Measurements from ENCODE around the gene FADS2. TPM values are rescaled to one million over a fixed set of nuclear protein-coding genes. Genes with fewer than 3 reads are reported as not detected.
A peak's percentile ranks its signal among the peaks of the same experiment; 100 is the strongest.

Gene FADS2
- total and polyA plus RNA-seq, 5 donors from 2014 or later = 0.23 to 19.7 (median 7.1) TPM; not detected in 1

GRCh38 chr11:61800331-61801281, 27.5 kb upstream of the FADS2 start:
- DNase-seq (no peak), ATAC-seq (ENCODE audit: low read depth in 2 of 2) (no peak)
- peaks cover 8% of the 10 kb centered on the region for H3K36me3 ChIP-seq (ENCODE audit: control insufficient read depth, insufficient read depth, low read length)
- no peaks in the 10 kb centered on the region for H3K4me1 ChIP-seq (ENCODE audit: control insufficient read depth, insufficient read depth, low read length, poor library complexity, severe bottlenecking)
- no peaks in the 10 kb centered on the region for H3K27me3 ChIP-seq (ENCODE audit: control insufficient read depth, insufficient read depth, low read length)
- H3K4me3 ChIP-seq (ENCODE audit: low read depth, low read length) = no peak overlapping the region
- H3K36me3 Mint-ChIP-seq = peaks cover 22% of the 10 kb centered on the region
- no peaks in the 10 kb centered on the region for H3K27me3 Mint-ChIP-seq
- peaks cover 5 to 11% (median 8%) of the 10 kb centered on the region in 4 donors for H3K4me1 Mint-ChIP-seq
- H3K27ac Mint-ChIP-seq = peak overlapping the region in 2 of 3 donors; percentile 43 to 58
- H3K9me3 ChIP-seq (ENCODE audit: control insufficient read depth in 2 of 2, low read length in 2 of 2) = no peaks in the 10 kb centered on the region
- H3K4me3 Mint-ChIP-seq = peak overlapping the region in 2 of 4 donors; percentile 16 to 39
- H3K9me3 Mint-ChIP-seq = no peaks in the 10 kb centered on the region
- H3K27ac ChIP-seq (ENCODE audit: insufficient read depth, low read length, poor library complexity, severe bottlenecking) = no peak overlapping the region

- no peaks in the 10 kb centered on the region for H3K9me3 Mint-ChIP-seq
- H3K36me3 ChIP-seq (ENCODE audit: control insufficient read depth, insufficient read depth, low read length) = no peaks in the 10 kb centered on the region
- no peaks in the 10 kb centered on the region for H3K9me3 ChIP-seq (ENCODE audit: control insufficient read depth in 2 of 2, low read length in 2 of 2)
- DNase-seq (no peak), ATAC-seq (ENCODE audit: low read depth in 2 of 2) (no peak)
- H3K36me3 Mint-ChIP-seq = peaks cover 17% of the 10 kb centered on the region
- H3K27me3 ChIP-seq (ENCODE audit: control insufficient read depth, insufficient read depth, low read length) = no peaks in the 10 kb centered on the region
- H3K4me3 ChIP-seq (ENCODE audit: low read depth, low read length) = no peak overlapping the region
- H3K27me3 Mint-ChIP-seq = no peaks in the 10 kb centered on the region
- H3K4me3 Mint-ChIP-seq = no peak overlapping the region
- H3K4me1 ChIP-seq (ENCODE audit: control insufficient read depth, insufficient read depth, low read length, poor library complexity, severe bottlenecking) = no peaks in the 10 kb centered on the region
- H3K4me1 Mint-ChIP-seq = no peaks in the 10 kb centered on the region
- no peak overlapping the region for H3K27ac ChIP-seq (ENCODE audit: insufficient read depth, low read length, poor library complexity, severe bottlenecking)
- H3K27ac Mint-ChIP-seq = no peak overlapping the region
Measured at GRCh38 chr11:61802605-61803004, 25.5 kb upstream of the FADS2 start.

- H3K4me1 Mint-ChIP-seq = peaks cover 0 to 5% (median 0%) of the 10 kb centered on the region in 4 donors
Measured at GRCh38 chr11:61803889-61804647, 24.0 kb upstream of the FADS2 start.

GRCh38 chr11:61805146-61805545, 23.0 kb upstream of the FADS2 start:
- peak overlapping the region in 1 of 4 donors; percentile 16 for H3K4me3 Mint-ChIP-seq
- H3K27ac Mint-ChIP-seq = peak overlapping the region in 1 of 3 donors; percentile 38
- Histone ChIP-seq H3K4me1 (ENCODE audit: control insufficient read depth, insufficient read depth, low read length, poor library complexity, severe bottlenecking) (no peaks in the 10 kb centered on the region), H3K9me3 (ENCODE audit: control insufficient read depth in 2 of 2, low read length in 2 of 2) (no peaks in the 10 kb centered on the region), H3K36me3 (ENCODE audit: control insufficient read depth, insufficient read depth, low read length) (no peaks in the 10 kb centered on the region), H3K27ac (ENCODE audit: insufficient read depth, low read length, poor library complexity, severe bottlenecking) (no peak overlapping the region), H3K27me3 (ENCODE audit: control insufficient read depth, insufficient read depth, low read length) (no peaks in the 10 kb centered on the region), H3K4me3 (ENCODE audit: low read depth, low read length) (no peak overlapping the region)
- no peak for DNase-seq
- H3K36me3 Mint-ChIP-seq = peaks cover 17% of the 10 kb centered on the region
- ATAC-seq (ENCODE audit: low read depth in 2 of 2) = no peak
- H3K9me3 Mint-ChIP-seq = no peaks in the 10 kb centered on the region
- H3K4me1 Mint-ChIP-seq = peaks cover 0 to 6% (median 0%) of the 10 kb centered on the region in 4 donors
- no peaks in the 10 kb centered on the region for H3K27me3 Mint-ChIP-seq

More at GRCh38 chr11:61803889-61804647, 24.0 kb upstream of the FADS2 start:
- Mint-ChIP-seq H3K27me3 (no peaks in the 10 kb centered on the region), H3K4me3 (no peak overlapping the region), H3K36me3 (peaks cover 17% of the 10 kb centered on the region), H3K27ac (no peak overlapping the region), H3K9me3 (no peaks in the 10 kb centered on the region)
- H3K27ac ChIP-seq (ENCODE audit: insufficient read depth, low read length, poor library complexity, severe bottlenecking) = no peak overlapping the region
- no peak overlapping the region for H3K4me3 ChIP-seq (ENCODE audit: low read depth, low read length)
- DNase-seq (no peak), ATAC-seq (ENCODE audit: low read depth in 2 of 2) (no peak)
- H3K36me3 ChIP-seq (ENCODE audit: control insufficient read depth, insufficient read depth, low read length) = no peaks in the 10 kb centered on the region
- H3K4me1 ChIP-seq (ENCODE audit: control insufficient read depth, insufficient read depth, low read length, poor library complexity, severe bottlenecking) = no peaks in the 10 kb centered on the region
- H3K9me3 ChIP-seq (ENCODE audit: control insufficient read depth in 2 of 2, low read length in 2 of 2) = no peaks in the 10 kb centered on the region
- no peaks in the 10 kb centered on the region for H3K27me3 ChIP-seq (ENCODE audit: control insufficient read depth, insufficient read depth, low read length)

GRCh38 chr11:61806785-61807184, 21.3 kb upstream of the FADS2 start:
- no peak overlapping the region for H3K27ac Mint-ChIP-seq

GRCh38 chr11:61810671-61811175, 17.4 kb upstream of the FADS2 start:
- ATAC-seq (ENCODE audit: low read depth in 2 of 2) = no peak
- H3K4me3 Mint-ChIP-seq = no peak overlapping the region
- H3K4me1 Mint-ChIP-seq = peaks cover 2 to 13% (median 5%) of the 10 kb centered on the region in 4 donors
- H3K9me3 Mint-ChIP-seq = no peaks in the 10 kb centered on the region
- peaks cover 27% of the 10 kb centered on the region for H3K27me3 Mint-ChIP-seq
- H3K36me3 ChIP-seq (ENCODE audit: control insufficient read depth, insufficient read depth, low read length) = no peaks in the 10 kb centered on the region
- DNase-seq = no peak
- H3K27ac Mint-ChIP-seq = no peak overlapping the region
- H3K36me3 Mint-ChIP-seq = peaks cover 3% of the 10 kb centered on the region
- H3K27ac ChIP-seq (ENCODE audit: insufficient read depth, low read length, poor library complexity, severe bottlenecking) = no peak overlapping the region
- peaks cover 12% of the 10 kb centered on the region for H3K4me1 ChIP-seq (ENCODE audit: control insufficient read depth, insufficient read depth, low read length, poor library complexity, severe bottlenecking)
- H3K27me3 ChIP-seq (ENCODE audit: control insufficient read depth, insufficient read depth, low read length) = no peaks in the 10 kb centered on the region
- no peak overlapping the region for H3K4me3 ChIP-seq (ENCODE audit: low read depth, low read length)
- no peaks in the 10 kb centered on the region for H3K9me3 ChIP-seq (ENCODE audit: control insufficient read depth in 2 of 2, low read length in 2 of 2)

More at GRCh38 chr11:61806785-61807184, 21.3 kb upstream of the FADS2 start:
- Mint-ChIP-seq H3K4me1 (peaks cover 0 to 6% (median 0%) of the 10 kb centered on the region in 4 donors), H3K4me3 (no peak overlapping the region), H3K27me3 (no peaks in the 10 kb centered on the region), H3K36me3 (peaks cover 13% of the 10 kb centered on the region), H3K9me3 (no peaks in the 10 kb centered on the region)
- no peak overlapping the region for H3K4me3 ChIP-seq (ENCODE audit: low read depth, low read length)
- DNase-seq (no peak), ATAC-seq (ENCODE audit: low read depth in 2 of 2) (no peak)
- H3K9me3 ChIP-seq (ENCODE audit: control insufficient read depth in 2 of 2, low read length in 2 of 2) = no peaks in the 10 kb centered on the region
- H3K27me3 ChIP-seq (ENCODE audit: control insufficient read depth, insufficient read depth, low read length) = no peaks in the 10 kb centered on the region
- no peaks in the 10 kb centered on the region for H3K4me1 ChIP-seq (ENCODE audit: control insufficient read depth, insufficient read depth, low read length, poor library complexity, severe bottlenecking)
- H3K27ac ChIP-seq (ENCODE audit: insufficient read depth, low read length, poor library complexity, severe bottlenecking) = no peak overlapping the region
- H3K36me3 ChIP-seq (ENCODE audit: control insufficient read depth, insufficient read depth, low read length) = no peaks in the 10 kb centered on the region

- H3K27me3 Mint-ChIP-seq = peaks cover 35% of the 10 kb centered on the region
- peaks cover 2 to 20% (median 9%) of the 10 kb centered on the region in 4 donors for H3K4me1 Mint-ChIP-seq
- no peaks in the 10 kb centered on the region for H3K9me3 Mint-ChIP-seq
- Histone ChIP-seq H3K4me3 (ENCODE audit: low read depth, low read length) (no peak overlapping the region), H3K4me1 (ENCODE audit: control insufficient read depth, insufficient read depth, low read length, poor library complexity, severe bottlenecking) (peaks cover 23% of the 10 kb centered on the region), H3K36me3 (ENCODE audit: control insufficient read depth, insufficient read depth, low read length) (no peaks in the 10 kb centered on the region), H3K27me3 (ENCODE audit: control insufficient read depth, insufficient read depth, low read length) (no peaks in the 10 kb centered on the region), H3K27ac (ENCODE audit: insufficient read depth, low read length, poor library complexity, severe bottlenecking) (no peak overlapping the region), H3K9me3 (ENCODE audit: control insufficient read depth in 2 of 2, low read length in 2 of 2) (no peaks in the 10 kb centered on the region)
- no peak for DNase-seq
- peak overlapping the region in 1 of 4 donors; percentile 81 for H3K4me3 Mint-ChIP-seq
- peaks cover 3% of the 10 kb centered on the region for H3K36me3 Mint-ChIP-seq
- no peak for ATAC-seq (ENCODE audit: low read depth in 2 of 2)
- no peak overlapping the region for H3K27ac Mint-ChIP-seq
Measured at GRCh38 chr11:61811831-61812230, 16.3 kb upstream of the FADS2 start.

All from CD4-positive, CD25-positive, alpha-beta regulatory T cell (primary cell).